ENCODE results near the gene GPANK1.

- no peak for TF ChIP-seq GABPB1 (CRISPR knock-in tag; IDR thresholded peaks at IDR 0.05)
- no peak for TF ChIP-seq FOXJ3 (CRISPR knock-in tag; IDR thresholded peaks at IDR 0.05; ENCODE audit: borderline replicate concordance)
- no peak for TF ChIP-seq CTCF (IDR thresholded peaks at IDR 0.05)
- TF ChIP-seq ATF1 (CRISPR knock-in tag; IDR thresholded peaks at IDR 0.05): no peak
- no peak for TF ChIP-seq NFYB (CRISPR knock-in tag; conservative IDR thresholded peaks at IDR 0.05; ENCODE audit: low read depth)
- TF ChIP-seq ARID4B (CRISPR knock-in tag; IDR thresholded peaks at IDR 0.05; ENCODE audit: borderline replicate concordance): no peak
- no peak for TF ChIP-seq JUN (CRISPR knock-in tag; IDR thresholded peaks at IDR 0.05)
- no peak for TF ChIP-seq ATF6 (CRISPR knock-in tag; IDR thresholded peaks at IDR 0.05)
Observed at GRCh38 chr6:31617010-31617409, 47.8 kb downstream of the GPANK1 start.

Data from WTC11 (cell line).